ENCODE data around the gene STXBP6.
"Not testable (repeated sequence)": the region's sequence is repeated elsewhere in the genome, so short reads cannot be mapped to it uniquely, and the experiment has no call there.

Gene STXBP6

GRCh38 chr14:24974591-24975374, 75.2 kb downstream of the STXBP6 start:
- Mint-ChIP-seq H3K4me1 (ENCODE audit: low read depth) (no peaks in the 10 kb centered on the region), H3K36me3 (ENCODE audit: low read depth) (no peaks in the 10 kb centered on the region), H3K27me3 (ENCODE audit: low read depth) (peaks cover 14% of the 10 kb centered on the region), H3K4me3 (no peak overlapping the region), H3K27ac (no peak overlapping the region), H3K9me3 (no peaks in the 10 kb centered on the region)

- H3K27ac Mint-ChIP-seq: no peak overlapping the region
- H3K9me3 Mint-ChIP-seq: no peaks in the 10 kb centered on the region
- no peak overlapping the region for H3K4me3 Mint-ChIP-seq
- H3K4me1 Mint-ChIP-seq (ENCODE audit: low read depth): no peaks in the 10 kb centered on the region
- H3K27me3 Mint-ChIP-seq (ENCODE audit: low read depth): peaks cover 8% of the 10 kb centered on the region
- no peaks in the 10 kb centered on the region for H3K36me3 Mint-ChIP-seq (ENCODE audit: low read depth)
Observed at GRCh38 chr14:24972844-24973243, 77.1 kb downstream of the STXBP6 start.

GRCh38 chr14:24971255-24971654, 78.7 kb downstream of the STXBP6 start:
- H3K27me3 Mint-ChIP-seq (ENCODE audit: low read depth): peaks cover 3% of the 10 kb centered on the region
- H3K9me3 Mint-ChIP-seq: no peaks in the 10 kb centered on the region
- H3K4me1 Mint-ChIP-seq (ENCODE audit: low read depth): no peaks in the 10 kb centered on the region
- no peak overlapping the region for H3K4me3 Mint-ChIP-seq
- H3K36me3 Mint-ChIP-seq (ENCODE audit: low read depth): no peaks in the 10 kb centered on the region
- no peak overlapping the region for H3K27ac Mint-ChIP-seq

- H3K9me3 Mint-ChIP-seq: no peaks in the 10 kb centered on the region
- H3K27me3 Mint-ChIP-seq (ENCODE audit: low read depth): no peaks in the 10 kb centered on the region
- no peak overlapping the region for H3K27ac Mint-ChIP-seq
- H3K4me1 Mint-ChIP-seq (ENCODE audit: low read depth): no peaks in the 10 kb centered on the region
- no peaks in the 10 kb centered on the region for H3K36me3 Mint-ChIP-seq (ENCODE audit: low read depth)
- H3K4me3 Mint-ChIP-seq: no peak overlapping the region
Observed at GRCh38 chr14:24966579-24966964, 83.4 kb downstream of the STXBP6 start.

GRCh38 chr14:24965934-24966578, 83.9 kb downstream of the STXBP6 start:
- Mint-ChIP-seq H3K4me3 (no peak overlapping the region), H3K27me3 (ENCODE audit: low read depth) (no peaks in the 10 kb centered on the region), H3K27ac (no peak overlapping the region), H3K36me3 (ENCODE audit: low read depth) (no peaks in the 10 kb centered on the region), H3K9me3 (no peaks in the 10 kb centered on the region), H3K4me1 (ENCODE audit: low read depth) (no peaks in the 10 kb centered on the region)

- H3K27ac Mint-ChIP-seq: no peak overlapping the region
Observed at GRCh38 chr14:24965578-24965933, 84.4 kb downstream of the STXBP6 start.

GRCh38 chr14:24964591-24964990, 85.4 kb downstream of the STXBP6 start:
- no peaks in the 10 kb centered on the region for H3K36me3 Mint-ChIP-seq (ENCODE audit: low read depth)
- H3K4me1 Mint-ChIP-seq (ENCODE audit: low read depth): no peaks in the 10 kb centered on the region
- no peak overlapping the region for H3K27ac Mint-ChIP-seq
- H3K27me3 Mint-ChIP-seq (ENCODE audit: low read depth): no peaks in the 10 kb centered on the region
- no peaks in the 10 kb centered on the region for H3K9me3 Mint-ChIP-seq
- no peak overlapping the region for H3K4me3 Mint-ChIP-seq

More at GRCh38 chr14:24965578-24965933, 84.4 kb downstream of the STXBP6 start:
- H3K9me3 Mint-ChIP-seq: no peaks in the 10 kb centered on the region
- no peaks in the 10 kb centered on the region for H3K36me3 Mint-ChIP-seq (ENCODE audit: low read depth)
- no peaks in the 10 kb centered on the region for H3K27me3 Mint-ChIP-seq (ENCODE audit: low read depth)
- no peak overlapping the region for H3K4me3 Mint-ChIP-seq
- H3K4me1 Mint-ChIP-seq (ENCODE audit: low read depth): no peaks in the 10 kb centered on the region

GRCh38 chr14:24964048-24964447, 85.9 kb downstream of the STXBP6 start:
- H3K36me3 Mint-ChIP-seq (ENCODE audit: low read depth): no peaks in the 10 kb centered on the region
- no peaks in the 10 kb centered on the region for H3K4me1 Mint-ChIP-seq (ENCODE audit: low read depth)
- no peak overlapping the region for H3K4me3 Mint-ChIP-seq
- H3K27me3 Mint-ChIP-seq (ENCODE audit: low read depth): no peaks in the 10 kb centered on the region
- no peaks in the 10 kb centered on the region for H3K9me3 Mint-ChIP-seq
- no peak overlapping the region for H3K27ac Mint-ChIP-seq

GRCh38 chr14:24962118-24962517, 87.8 kb downstream of the STXBP6 start:
- H3K4me1 Mint-ChIP-seq (ENCODE audit: low read depth); H3K36me3 Mint-ChIP-seq (ENCODE audit: low read depth); H3K4me3 Mint-ChIP-seq; H3K9me3 Mint-ChIP-seq; H3K27me3 Mint-ChIP-seq (ENCODE audit: low read depth); H3K27ac Mint-ChIP-seq: not testable (repeated sequence)

- no peaks in the 10 kb centered on the region for H3K27me3 Mint-ChIP-seq (ENCODE audit: low read depth)
- no peaks in the 10 kb centered on the region for H3K9me3 Mint-ChIP-seq
- H3K4me3 Mint-ChIP-seq: no peak overlapping the region
- H3K36me3 Mint-ChIP-seq (ENCODE audit: low read depth): no peaks in the 10 kb centered on the region
- H3K4me1 Mint-ChIP-seq (ENCODE audit: low read depth): no peaks in the 10 kb centered on the region
- H3K27ac Mint-ChIP-seq: no peak overlapping the region
Observed at GRCh38 chr14:24960816-24961215, 89.1 kb downstream of the STXBP6 start.

GRCh38 chr14:24959791-24960331, 90.1 kb downstream of the STXBP6 start:
- H3K36me3 Mint-ChIP-seq (ENCODE audit: low read depth): no peaks in the 10 kb centered on the region
- H3K27ac Mint-ChIP-seq: no peak overlapping the region
- H3K4me3 Mint-ChIP-seq: no peak overlapping the region
- H3K4me1 Mint-ChIP-seq (ENCODE audit: low read depth): no peaks in the 10 kb centered on the region
- no peaks in the 10 kb centered on the region for H3K9me3 Mint-ChIP-seq
- H3K27me3 Mint-ChIP-seq (ENCODE audit: low read depth): no peaks in the 10 kb centered on the region

GRCh38 chr14:24958271-24958670, 91.7 kb downstream of the STXBP6 start:
- Mint-ChIP-seq H3K27ac (no peak overlapping the region), H3K4me1 (ENCODE audit: low read depth) (no peaks in the 10 kb centered on the region), H3K27me3 (ENCODE audit: low read depth) (no peaks in the 10 kb centered on the region), H3K36me3 (ENCODE audit: low read depth) (no peaks in the 10 kb centered on the region), H3K4me3 (no peak overlapping the region), H3K9me3 (no peaks in the 10 kb centered on the region)

GRCh38 chr14:24957814-24958213, 92.1 kb downstream of the STXBP6 start:
- Mint-ChIP-seq H3K36me3 (ENCODE audit: low read depth) (no peaks in the 10 kb centered on the region), H3K4me1 (ENCODE audit: low read depth) (no peaks in the 10 kb centered on the region), H3K9me3 (no peaks in the 10 kb centered on the region), H3K27ac (no peak overlapping the region), H3K4me3 (no peak overlapping the region), H3K27me3 (ENCODE audit: low read depth) (no peaks in the 10 kb centered on the region)

- Mint-ChIP-seq H3K36me3 (ENCODE audit: low read depth) (no peaks in the 10 kb centered on the region), H3K27ac (no peak overlapping the region), H3K27me3 (ENCODE audit: low read depth) (no peaks in the 10 kb centered on the region), H3K4me3 (no peak overlapping the region), H3K9me3 (no peaks in the 10 kb centered on the region), H3K4me1 (ENCODE audit: low read depth) (no peaks in the 10 kb centered on the region)
Observed at GRCh38 chr14:24956104-24956503, 93.8 kb downstream of the STXBP6 start.

GRCh38 chr14:24954700-24955037, 95.3 kb downstream of the STXBP6 start:
- H3K4me3 Mint-ChIP-seq: no peak overlapping the region
- H3K27ac Mint-ChIP-seq: no peak overlapping the region
- H3K9me3 Mint-ChIP-seq: no peaks in the 10 kb centered on the region
- no peaks in the 10 kb centered on the region for H3K36me3 Mint-ChIP-seq (ENCODE audit: low read depth)
- no peaks in the 10 kb centered on the region for H3K4me1 Mint-ChIP-seq (ENCODE audit: low read depth)
- H3K27me3 Mint-ChIP-seq (ENCODE audit: low read depth): no peaks in the 10 kb centered on the region

All from T-helper 1 cell treated with Interleukin-12 subunit alpha and Interleukin-12 subunit beta and Interleukin-4 antibody, amounts not matched to agents 30 μg/mL and 1 μg/mL, for 36 hours (primary cell).